Stimulated activated CD8-positive, alpha-beta memory T cell treated with anti-CD3 and anti-CD28 coated beads, Interleukin-4, amount 100 ng/mL, for 24 hours (primary cell): ENCODE data around the gene ADK.
"Not testable (repeated sequence)": the region's sequence is repeated elsewhere in the genome, so short reads cannot be mapped to it uniquely, and the experiment has no call there.

ENCODE experiments used
- DNase-seq: peaks from one replicate; pipeline ENCODE4 v3.0.0-alpha.2; 2020; ENCODE audit warnings: low read depth

The ADK gene

GRCh38 chr10:74300074-74300621, 149.1 kb downstream of the ADK start:
- not testable (repeated sequence) for DNase-seq

GRCh38 chr10:74300666-74301065, 149.6 kb downstream of the ADK start:
- DNase-seq, result no peak

- DNase-seq, result no peak
Observed at GRCh38 chr10:74305730-74306129, 154.7 kb downstream of the ADK start.

GRCh38 chr10:74306227-74306982, 155.4 kb downstream of the ADK start:
- no peak for DNase-seq

- DNase-seq, result no peak
Observed at GRCh38 chr10:74307061-74307651, 156.1 kb downstream of the ADK start.

- no peak for DNase-seq
Observed at GRCh38 chr10:74310652-74311257, 159.7 kb downstream of the ADK start.

GRCh38 chr10:74314166-74314565, 163.1 kb downstream of the ADK start:
- DNase-seq, result no peak

- no peak for DNase-seq
Observed at GRCh38 chr10:74320026-74320425, 169.0 kb downstream of the ADK start.

GRCh38 chr10:74320717-74321116, 169.7 kb downstream of the ADK start:
- DNase-seq, result no peak

GRCh38 chr10:74322141-74322540, 171.1 kb downstream of the ADK start:
- no peak for DNase-seq

GRCh38 chr10:74322565-74322964, 171.5 kb downstream of the ADK start:
- no peak for DNase-seq

- no peak for DNase-seq
Observed at GRCh38 chr10:74328388-74328787, 177.4 kb downstream of the ADK start.

- DNase-seq, result no peak
Observed at GRCh38 chr10:74329873-74330272, 178.9 kb downstream of the ADK start.

- no peak for DNase-seq
Observed at GRCh38 chr10:74330646-74331045, 179.6 kb downstream of the ADK start.

- DNase-seq, result no peak
Observed at GRCh38 chr10:74332398-74332797, 181.4 kb downstream of the ADK start.

GRCh38 chr10:74333174-74333573, 182.2 kb downstream of the ADK start:
- DNase-seq, result no peak

- no peak for DNase-seq
Observed at GRCh38 chr10:74334221-74334620, 183.2 kb downstream of the ADK start.

- no peak for DNase-seq
Observed at GRCh38 chr10:74335501-74335900, 184.5 kb downstream of the ADK start.

GRCh38 chr10:74337330-74338016, 186.5 kb downstream of the ADK start:
- DNase-seq, result no peak

GRCh38 chr10:74342991-74343390, 192.0 kb downstream of the ADK start:
- no peak for DNase-seq

GRCh38 chr10:74343804-74344203, 192.8 kb downstream of the ADK start:
- no peak for DNase-seq

- no peak for DNase-seq
Observed at GRCh38 chr10:74344306-74344705, 193.3 kb downstream of the ADK start.

GRCh38 chr10:74347522-74347921, 196.5 kb downstream of the ADK start:
- DNase-seq, result no peak
